BJ (cell line): ENCODE data around the gene NPBWR2. TPM values are rescaled to one million over a fixed set of nuclear protein-coding genes. Genes with fewer than 3 reads are reported as not detected.

Experiments used
- CTCF ChIA-PET: fragments of 350-600 bp; formaldehyde crosslinking; extraction: SDS; loops from one replicate; lab custom pipeline; 2021; ENCODE audit warnings: antibody characterized with exemption, inconsistent platforms; lab: Yijun Ruan, JAX
- POLR2A ChIA-PET: fragments of 300-600 bp; sonication (Branson Sonifier 250); formaldehyde crosslinking; extraction: SDS; loops from one replicate; lab custom pipeline; 2021; ENCODE audit warnings: antibody characterized with exemption; lab: Charles Lee
- DNase-seq: peaks from one replicate; pipeline ENCODE4 v3.0.0-alpha.2; 2011; ENCODE audit warnings: low read depth
- H3K27me3 ChIP-seq: 2 replicates; pipeline ENCODE4 v1.6.0; 2011; ENCODE audit warnings: low read length; ENCODE audit not compliant: control insufficient read depth, insufficient read depth
- H3K36me3 ChIP-seq: 2 replicates; pipeline ENCODE4 v1.5.1; 2011; ENCODE audit warnings: low read length; ENCODE audit not compliant: control insufficient read depth, insufficient read depth
- H3K4me3 ChIP-seq: 2 replicates; pipeline ENCODE4 v1.5.1; 2011; ENCODE audit warnings: low read depth, mild to moderate bottlenecking, control low read depth, low read length
- CTCF ChIP-seq: IDR thresholded peaks from 2 replicates; pipeline ENCODE4 v1.5.1; 2011; ENCODE audit warnings: low read depth, mild to moderate bottlenecking, control low read depth, inconsistent platforms, low read length, moderate library complexity; ENCODE audit not compliant: insufficient read depth
- polyA plus RNA-seq: library from polyadenylated mRNA; depleted of rRNA; stranded (reverse); fragments of >200 nt; gene quantifications from 2 replicates; pipeline ENCODE4 v1.2.3, GENCODE V29; 2011

NPBWR2 gene
- polyA plus RNA-seq, 1 experiment, result not detected

GRCh38 chr20:64064145-64064698 lies 43.1 kb downstream of the NPBWR2 start:
- Histone ChIP-seq H3K36me3 (no peaks in the 10 kb centered on the region), H3K27me3 (no peaks in the 10 kb centered on the region), H3K4me3 (peak overlapping the region; percentile 83)
- no peak for TF ChIP-seq CTCF
- POLR2A ChIA-PET, result no interaction called here
- DNase-seq, result peak; percentile 10
- CTCF ChIA-PET, result interaction anchor here (1.9 kb wide), 1 partner anchor 56 kb away, joined by 6 read pairs; no protein-coding TSS in a partner anchor

- CTCF ChIA-PET, result interaction anchor here (1.0 to 2.7 kb wide), 4 partner anchors 10 to 57 kb away, joined by 3 to 21 read pairs (median 6); partner anchors contain the start of gene OPRL1
- H3K36me3 ChIP-seq, result no peaks in the 10 kb centered on the region
- TF ChIP-seq CTCF, result no peak
- POLR2A ChIA-PET, result no interaction called here
- no peaks in the 10 kb centered on the region for H3K27me3 ChIP-seq
- no peak for DNase-seq
- peak overlapping the region; percentile 83 for H3K4me3 ChIP-seq
Observed at GRCh38 chr20:64063389-64064144, 43.8 kb downstream of the NPBWR2 start.

- H3K27me3 ChIP-seq, result no peaks in the 10 kb centered on the region
- ChIA-PET CTCF (interaction anchor here (1.0 to 2.7 kb wide), 4 partner anchors 9 to 82 kb away, joined by 3 to 21 read pairs (median 4); partner anchors contain the start of gene OPRL1), POLR2A (no interaction called here)
- DNase-seq, result peak; percentile 60
- no peak for TF ChIP-seq CTCF
- no peaks in the 10 kb centered on the region for H3K36me3 ChIP-seq
- H3K4me3 ChIP-seq, result peak within 1 kb of the TSS; percentile 83
Observed at GRCh38 chr20:64062596-64063388, 44.6 kb downstream of the NPBWR2 start, which contains the start of gene TCEA2. TCEA2 (plus strand) TSS chr20:64063198; CDS start chr20:64063313, 115 bp downstream.

- no peak for TF ChIP-seq CTCF
- peak overlapping the region; percentile 51 for H3K4me3 ChIP-seq
- DNase-seq, result no peak
- POLR2A ChIA-PET, result no interaction called here
- H3K27me3 ChIP-seq, result no peaks in the 10 kb centered on the region
- CTCF ChIA-PET, result interaction anchor here (0.8 to 2.7 kb wide), 5 partner anchors 9 to 525 kb away, joined by 3 to 21 read pairs (median 4); partner anchors contain the start of gene OPRL1
- H3K36me3 ChIP-seq, result no peaks in the 10 kb centered on the region
Observed at GRCh38 chr20:64062276-64062595, 45.1 kb downstream of the NPBWR2 start.
